ENCODE data around the gene PLXNA2. TPM values are rescaled to one million over a fixed set of nuclear protein-coding genes. Genes with fewer than 3 reads are reported as not detected.

PLXNA2 gene
- total RNA-seq, 1 experiment from 2014 or later, result 69.7 TPM

GRCh38 chr1:208061632-208062031 is 182.6 kb downstream of the PLXNA2 start:
- ChIA-PET CTCF (interaction anchor here (0.6 to 0.8 kb wide), 3 partner anchors 70 to 177 kb away, joined by 3 read pairs; no protein-coding TSS in a partner anchor), POLR2A (interaction anchor here (0.7 to 1.0 kb wide), 2 partner anchors 9 to 23 kb away, joined by 3 to 4 read pairs; no protein-coding TSS in a partner anchor)
- Mint-ChIP-seq H3K4me3 (ENCODE audit: unreplicated experiment) (no peak overlapping the region), H3K27ac (ENCODE audit: low read depth, unreplicated experiment) (no peak overlapping the region), H3K36me3 (ENCODE audit: insufficient read depth, unreplicated experiment) (peaks cover 13% of the 10 kb centered on the region), H3K9me3 (ENCODE audit: unreplicated experiment) (no peaks in the 10 kb centered on the region), H3K4me1 (ENCODE audit: insufficient read depth, unreplicated experiment) (no peaks in the 10 kb centered on the region), H3K27me3 (ENCODE audit: insufficient read depth, unreplicated experiment) (no peaks in the 10 kb centered on the region)
- no peak for DNase-seq (ENCODE audit: unreplicated experiment)
- intact Hi-C loops (cut with micrococcal nuclease), result no loop called here
- no peak for TF ChIP-seq CTCF (IDR thresholded peaks at IDR 0.05; ENCODE audit: unreplicated experiment)
- no TSS peak for BruUV-seq (replicated peaks)

GRCh38 chr1:208061118-208061517 is 183.1 kb downstream of the PLXNA2 start:
- POLR2A ChIA-PET, result interaction anchor here (0.7 to 1.0 kb wide), 2 partner anchors 9 to 24 kb away, joined by 3 to 4 read pairs; no protein-coding TSS in a partner anchor
- no peak for TF ChIP-seq CTCF (IDR thresholded peaks at IDR 0.05; ENCODE audit: unreplicated experiment)
- Mint-ChIP-seq H3K4me1 (ENCODE audit: insufficient read depth, unreplicated experiment) (no peaks in the 10 kb centered on the region), H3K9me3 (ENCODE audit: unreplicated experiment) (no peaks in the 10 kb centered on the region), H3K27me3 (ENCODE audit: insufficient read depth, unreplicated experiment) (no peaks in the 10 kb centered on the region), H3K27ac (ENCODE audit: low read depth, unreplicated experiment) (no peak overlapping the region), H3K4me3 (ENCODE audit: unreplicated experiment) (no peak overlapping the region), H3K36me3 (ENCODE audit: insufficient read depth, unreplicated experiment) (peaks cover 11% of the 10 kb centered on the region)
- intact Hi-C loops (cut with micrococcal nuclease), result no loop called here
- no peak for DNase-seq (ENCODE audit: unreplicated experiment)
- CTCF ChIA-PET, result interaction anchor here (0.6 to 0.9 kb wide), 3 partner anchors 25 to 184 kb away, joined by 3 to 5 read pairs (median 3); no protein-coding TSS in a partner anchor
- no TSS peak for BruUV-seq (replicated peaks)

- no peak for TF ChIP-seq CTCF (IDR thresholded peaks at IDR 0.05; ENCODE audit: unreplicated experiment)
- Mint-ChIP-seq H3K27ac (ENCODE audit: low read depth, unreplicated experiment) (no peak overlapping the region), H3K27me3 (ENCODE audit: insufficient read depth, unreplicated experiment) (no peaks in the 10 kb centered on the region)
Measured at GRCh38 chr1:208060215-208060869, 183.8 kb downstream of the PLXNA2 start.

GRCh38 chr1:208059409-208060001 is 184.7 kb downstream of the PLXNA2 start:
- ChIA-PET POLR2A (interaction anchor here (0.8 kb wide), 1 partner anchor 9 kb away, joined by 3 read pairs; no protein-coding TSS in a partner anchor), CTCF (interaction anchor here (0.7 to 6.1 kb wide), 7 partner anchors 24 to 185 kb away, joined by 3 to 27 read pairs (median 3); no protein-coding TSS in a partner anchor)
- H3K36me3 Mint-ChIP-seq (ENCODE audit: insufficient read depth, unreplicated experiment), result peaks cover 20% of the 10 kb centered on the region
- intact Hi-C loops (cut with micrococcal nuclease), result no loop called here
- H3K27ac Mint-ChIP-seq (ENCODE audit: low read depth, unreplicated experiment), result peak overlapping the region; percentile 16
- no peak for DNase-seq (ENCODE audit: unreplicated experiment)
- H3K27me3 Mint-ChIP-seq (ENCODE audit: insufficient read depth, unreplicated experiment), result no peaks in the 10 kb centered on the region
- H3K9me3 Mint-ChIP-seq (ENCODE audit: unreplicated experiment), result no peaks in the 10 kb centered on the region
- TF ChIP-seq CTCF (IDR thresholded peaks at IDR 0.05; ENCODE audit: unreplicated experiment), result no peak
- H3K4me1 Mint-ChIP-seq (ENCODE audit: insufficient read depth, unreplicated experiment), result no peaks in the 10 kb centered on the region
- H3K4me3 Mint-ChIP-seq (ENCODE audit: unreplicated experiment), result no peak overlapping the region
- BruUV-seq (replicated peaks), result no TSS peak

More at GRCh38 chr1:208060215-208060869, 183.8 kb downstream of the PLXNA2 start:
- peaks cover 13% of the 10 kb centered on the region for H3K36me3 Mint-ChIP-seq (ENCODE audit: insufficient read depth, unreplicated experiment)
- ChIA-PET POLR2A (no interaction called here), CTCF (interaction anchor here (0.7 to 0.9 kb wide), 3 partner anchors 25 to 185 kb away, joined by 3 to 5 read pairs (median 5); no protein-coding TSS in a partner anchor)
- no peak overlapping the region for H3K4me3 Mint-ChIP-seq (ENCODE audit: unreplicated experiment)
- DNase-seq (ENCODE audit: unreplicated experiment), result no peak
- no peaks in the 10 kb centered on the region for H3K9me3 Mint-ChIP-seq (ENCODE audit: unreplicated experiment)
- H3K4me1 Mint-ChIP-seq (ENCODE audit: insufficient read depth, unreplicated experiment), result no peaks in the 10 kb centered on the region
- intact Hi-C loops (cut with micrococcal nuclease), result no loop called here
- BruUV-seq (replicated peaks), result no TSS peak
